Stromal cell of bone marrow (primary cell): Measurements from ENCODE around the gene APBB2.
"Not testable (repeated sequence)": the region's sequence is repeated elsewhere in the genome, so short reads cannot be mapped to it uniquely, and the experiment has no call there.

Experiments
- DNase-seq: peaks from one replicate; pipeline ENCODE4 v3.0.0-alpha.2; 2012; ENCODE audit warnings: low read depth

Gene APBB2

DNA sequence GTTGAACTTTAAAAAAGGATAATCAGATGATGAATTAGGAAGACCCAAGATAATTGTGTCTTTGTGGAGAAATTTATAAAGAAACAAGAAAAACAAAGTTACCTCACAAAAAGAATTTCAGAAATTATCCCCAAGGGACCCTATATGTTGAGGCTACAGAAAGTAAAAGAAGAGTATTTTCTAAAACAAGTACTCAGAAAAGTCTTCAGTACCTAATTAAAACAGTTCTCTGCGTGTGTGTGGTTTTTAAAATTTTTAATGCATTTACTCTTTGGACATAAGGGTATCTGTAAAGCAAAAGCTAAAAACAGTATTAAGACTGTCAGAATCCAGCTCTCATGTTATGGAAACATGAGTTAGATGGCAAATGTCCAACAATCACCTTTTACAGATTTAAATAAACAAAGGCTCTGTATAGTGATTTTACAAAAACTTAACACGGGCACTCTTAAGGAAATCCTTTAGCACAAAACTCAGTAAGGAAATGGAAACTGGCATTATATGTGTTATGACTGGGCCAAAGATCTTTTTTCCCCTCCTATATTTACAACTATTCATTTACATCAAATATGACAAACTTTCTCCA lies 277.1 kb downstream of the APBB2 start:
- no peak for DNase-seq

DNA sequence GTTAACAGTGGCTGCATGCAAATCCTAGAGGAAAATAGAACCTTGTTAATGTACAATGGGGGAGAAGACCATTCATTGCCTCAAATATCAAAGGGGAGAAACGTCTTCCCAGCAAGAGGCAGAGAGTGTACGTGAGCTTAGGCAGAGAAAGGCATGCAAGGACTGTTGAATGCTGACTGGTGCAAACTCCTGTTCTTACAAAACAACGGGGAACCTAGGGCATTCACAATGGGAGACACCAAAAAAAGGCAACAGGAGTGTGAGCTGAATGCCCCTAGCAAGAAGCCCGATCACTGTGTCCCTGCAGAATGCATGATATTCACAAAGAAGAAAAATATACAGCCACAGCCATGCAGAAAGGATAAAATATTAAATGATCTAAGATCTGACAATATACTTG lies 279.7 kb downstream of the APBB2 start:
- no peak for DNase-seq

GRCh38 chr4:40933272-40934053 lies 280.9 kb downstream of the APBB2 start:
- no peak for DNase-seq

- no peak for DNase-seq
These were observed 282.5 kb downstream of the APBB2 start for GRCh38 chr4:40931841-40932240.

- no peak for DNase-seq
These were observed 283.1 kb downstream of the APBB2 start for GRCh38 chr4:40931238-40931637.

- no peak for DNase-seq
These were observed 287.3 kb downstream of the APBB2 start for GRCh38 chr4:40927074-40927473.

- DNase-seq: no peak
These were observed 289.6 kb downstream of the APBB2 start for GRCh38 chr4:40924793-40925117.

GRCh38 chr4:40924096-40924792 lies 290.1 kb downstream of the APBB2 start:
- DNase-seq: no peak

DNA sequence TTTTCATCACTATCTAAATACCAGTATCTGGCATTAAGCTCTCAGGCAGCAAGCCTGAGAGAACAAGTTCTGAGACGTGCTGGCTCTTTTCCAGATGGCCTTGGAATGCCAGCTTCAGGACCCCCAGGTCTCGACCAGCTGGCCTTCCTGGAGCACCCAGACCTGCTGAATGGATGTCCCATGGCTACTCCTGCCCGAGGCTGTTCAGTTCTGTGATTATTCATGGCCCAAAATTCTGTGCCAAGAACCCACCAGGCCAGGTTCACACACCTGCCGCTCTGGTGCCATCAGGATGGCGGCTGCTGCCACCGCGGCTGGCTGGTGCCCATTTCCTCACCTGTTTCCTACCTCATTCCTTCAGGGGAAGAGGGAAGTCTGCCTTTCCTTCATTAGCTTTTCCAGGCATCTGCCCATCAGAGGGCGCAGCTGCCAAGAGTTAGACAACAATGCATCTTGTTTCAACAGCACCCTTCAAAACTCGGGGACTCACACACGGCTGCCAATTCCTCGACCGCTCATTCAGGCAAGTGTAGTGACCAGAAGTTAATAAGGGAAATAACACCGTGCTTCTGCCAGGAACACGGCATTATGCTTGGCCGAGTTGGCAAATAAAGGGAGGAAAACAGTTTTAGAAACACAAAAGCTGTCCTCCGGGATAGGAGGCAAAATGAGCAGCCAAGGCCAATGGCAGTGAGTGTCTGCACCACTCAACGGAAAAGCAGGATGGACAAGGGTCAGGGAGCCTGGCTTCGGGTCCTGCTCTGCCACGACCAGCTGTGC lies 290.8 kb downstream of the APBB2 start:
- DNase-seq: no peak

DNA sequence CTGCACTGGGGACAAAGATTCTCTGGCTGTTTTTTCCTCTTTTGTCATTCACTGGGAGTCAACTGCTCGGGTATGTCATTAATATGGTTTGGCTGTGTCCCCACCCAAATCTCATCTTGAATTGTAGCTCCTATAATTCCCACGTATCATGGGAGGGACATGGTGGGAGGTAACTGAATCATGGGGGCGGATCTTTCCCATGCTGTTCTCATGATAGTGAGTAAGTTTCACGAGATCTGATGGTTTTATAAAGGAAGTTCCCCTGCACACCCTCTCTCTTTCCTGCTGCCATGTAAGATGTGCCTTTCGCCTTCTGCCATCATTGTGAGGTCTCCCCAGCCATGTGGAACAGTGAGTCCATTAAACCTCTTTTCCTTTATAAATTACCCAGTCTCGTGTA lies 294.4 kb downstream of the APBB2 start:
- not testable (repeated sequence) for DNase-seq

DNA sequence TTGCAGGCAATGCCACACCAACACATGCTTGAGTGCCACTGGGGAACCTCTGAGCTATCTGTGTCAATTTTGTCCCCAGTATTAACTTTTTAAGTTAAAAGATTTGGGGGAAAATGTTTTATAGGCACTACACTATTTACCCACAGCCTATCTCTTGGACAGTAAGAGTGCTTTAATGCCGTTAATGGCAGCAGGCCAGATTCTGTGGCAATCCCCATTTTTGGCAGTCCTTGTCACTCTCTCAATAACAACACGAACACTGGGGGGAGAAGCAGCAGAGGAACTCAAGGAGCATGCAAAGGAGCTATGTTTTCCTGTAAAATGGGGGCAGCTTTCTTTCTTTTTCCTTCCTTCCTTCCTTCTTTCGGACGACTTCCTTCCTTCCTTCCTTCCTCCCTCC lies 296.0 kb downstream of the APBB2 start:
- DNase-seq: peak; percentile 71

- DNase-seq: no peak
These were observed 297.5 kb downstream of the APBB2 start for GRCh38 chr4:40916880-40917279.

- DNase-seq: peak; percentile 84
These were observed 298.2 kb downstream of the APBB2 start for GRCh38 chr4:40916218-40916555.

DNA sequence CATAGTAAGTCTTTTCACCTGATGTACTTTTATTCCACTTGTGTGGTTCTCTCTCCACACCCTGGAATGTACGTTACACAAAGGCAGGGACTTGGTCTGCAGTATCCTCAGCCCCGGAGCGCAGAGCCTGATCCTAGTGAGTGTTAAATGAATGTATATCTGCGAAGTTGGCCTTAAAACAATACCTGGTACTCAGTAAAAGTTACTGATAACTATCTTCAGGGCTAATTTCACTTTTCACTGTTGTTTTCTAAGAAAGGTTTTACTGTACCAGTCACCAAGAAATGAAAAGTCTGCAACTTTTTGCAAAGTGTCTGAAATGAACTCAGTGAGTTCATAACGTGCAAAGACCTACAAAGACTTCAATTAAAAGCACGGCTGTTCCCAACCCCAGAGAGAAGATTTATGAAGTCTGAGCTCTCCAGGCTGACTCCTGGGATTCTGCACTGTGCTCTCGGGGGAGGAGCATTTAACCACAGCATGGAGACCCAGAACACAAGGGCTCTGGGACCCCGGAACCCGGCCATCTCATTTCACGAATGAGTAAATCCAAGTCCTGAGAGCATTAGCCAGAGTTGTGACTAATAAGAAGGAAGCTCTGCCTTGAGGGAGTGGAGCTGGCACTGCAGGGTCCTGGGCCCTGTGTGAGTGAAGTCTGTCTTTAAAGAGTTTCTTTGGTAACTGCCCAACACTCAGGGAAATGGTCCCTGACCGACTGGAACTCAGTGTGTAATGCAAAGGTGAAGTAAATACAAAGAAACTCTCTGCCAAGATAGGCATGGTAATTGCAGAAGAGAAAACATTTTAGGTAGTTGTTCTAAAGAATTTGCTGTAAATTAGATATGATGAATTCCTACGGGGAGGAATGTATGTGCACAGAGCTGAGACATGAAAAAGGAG lies 298.8 kb downstream of the APBB2 start:
- DNase-seq: no peak

GRCh38 chr4:40912460-40913184 lies 301.7 kb downstream of the APBB2 start:
- DNase-seq: no peak

- no peak for DNase-seq
These were observed 303.6 kb downstream of the APBB2 start for GRCh38 chr4:40910706-40911105.

DNA sequence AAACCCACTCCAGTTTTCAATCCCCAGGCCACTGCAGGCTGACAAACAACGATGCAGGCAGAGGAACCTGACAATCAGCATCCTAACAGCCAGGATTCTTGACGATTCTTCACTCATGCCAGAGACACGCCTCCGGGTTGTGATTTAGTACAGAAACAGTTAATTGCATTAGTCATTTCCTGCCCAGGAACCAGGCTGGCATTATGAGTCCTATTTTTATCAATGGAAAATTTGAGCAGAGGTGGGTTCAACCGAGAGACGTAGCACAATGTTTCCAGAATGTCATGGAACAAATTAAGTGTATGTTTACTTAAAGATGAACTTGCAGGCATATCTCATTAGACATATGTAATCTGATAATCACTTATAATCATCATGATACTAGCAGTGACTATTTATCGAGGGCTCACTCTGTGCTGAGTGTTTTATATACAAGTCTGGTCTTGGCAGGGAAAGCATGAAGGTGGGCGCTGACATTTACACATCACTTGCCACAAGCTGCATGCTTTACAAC lies 304.9 kb downstream of the APBB2 start:
- DNase-seq: peak; percentile 80

- peak; percentile 61 for DNase-seq
These were observed 305.5 kb downstream of the APBB2 start for GRCh38 chr4:40908702-40909362.

DNA sequence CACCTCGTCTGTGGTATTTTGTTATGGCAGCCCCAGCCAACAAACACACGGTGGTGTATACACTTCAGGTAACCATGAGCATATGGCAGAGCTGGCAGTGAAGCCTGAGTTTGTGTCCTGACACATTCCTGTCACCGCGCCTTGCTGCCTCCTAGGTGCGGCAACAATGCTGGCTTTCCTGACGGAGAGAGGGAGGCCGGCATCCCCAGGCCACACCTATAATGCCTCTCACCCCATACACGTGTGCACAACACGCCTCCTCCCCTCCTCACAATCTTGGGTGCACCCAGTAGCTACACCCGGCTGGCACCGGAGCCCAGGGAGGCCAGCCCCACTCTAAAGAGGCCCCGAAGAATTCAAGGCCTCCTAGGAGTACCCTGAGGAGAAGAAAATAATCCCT lies 306.0 kb downstream of the APBB2 start:
- DNase-seq: no peak

GRCh38 chr4:40905414-40905813 lies 308.9 kb downstream of the APBB2 start:
- DNase-seq: no peak
